HuH-7.5 (cell line): ENCODE data around the gene COL9A3.

Experiments used
- DNase-seq: peaks from one replicate; pipeline ENCODE4 v3.0.0; 2011; ENCODE audit warnings: low spot score

Gene COL9A3

GRCh38 chr20:62880147-62880934, 63.5 kb downstream of the COL9A3 start:
- DNase-seq, result no peak

GRCh38 chr20:62880935-62881661, 64.2 kb downstream of the COL9A3 start:
- DNase-seq, result no peak

- no peak for DNase-seq
These were observed 65.0 kb downstream of the COL9A3 start for GRCh38 chr20:62881662-62882395.

DNA sequence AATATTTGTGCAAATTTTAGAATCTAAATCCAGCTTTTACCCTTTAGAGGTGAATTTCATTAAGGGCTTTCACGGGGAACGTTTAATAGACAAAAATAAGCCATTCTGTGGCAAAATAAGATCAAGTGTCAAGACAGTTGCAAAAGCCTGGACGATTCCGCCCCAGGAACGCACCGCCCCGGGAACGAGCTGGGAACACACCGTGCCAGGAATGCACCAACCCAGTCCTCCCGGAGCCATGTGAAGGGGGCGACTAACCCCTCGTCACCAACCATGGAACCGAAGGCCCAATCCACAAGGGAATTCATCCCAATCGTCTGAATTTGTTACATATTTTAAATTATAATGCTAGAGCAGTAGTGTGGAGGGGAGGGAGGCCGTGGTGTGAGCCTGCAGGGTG, 65.6 kb downstream of the COL9A3 start:
- no peak for DNase-seq

DNA sequence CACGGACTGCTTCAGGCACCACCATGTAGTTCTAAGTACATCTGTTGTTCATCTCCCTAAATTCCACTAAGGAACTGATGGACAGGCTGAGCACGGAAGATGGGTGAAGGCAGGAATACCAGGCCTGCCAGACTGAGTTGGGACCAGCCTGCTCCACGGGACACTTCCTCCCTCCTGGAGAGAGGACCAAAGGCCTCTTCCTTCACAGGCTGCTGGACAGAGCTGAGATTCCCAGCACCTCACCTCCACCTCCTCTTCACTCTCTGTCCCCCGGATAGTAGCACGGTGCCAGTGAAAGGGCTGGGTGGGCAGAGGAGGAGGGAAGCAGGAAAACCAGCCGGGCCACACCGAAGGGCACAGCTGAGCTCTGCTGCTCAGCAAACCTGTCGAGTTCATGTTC, 67.7 kb downstream of the COL9A3 start:
- DNase-seq, result no peak

GRCh38 chr20:62885046-62885895, 68.4 kb downstream of the COL9A3 start:
- no peak for DNase-seq

DNA sequence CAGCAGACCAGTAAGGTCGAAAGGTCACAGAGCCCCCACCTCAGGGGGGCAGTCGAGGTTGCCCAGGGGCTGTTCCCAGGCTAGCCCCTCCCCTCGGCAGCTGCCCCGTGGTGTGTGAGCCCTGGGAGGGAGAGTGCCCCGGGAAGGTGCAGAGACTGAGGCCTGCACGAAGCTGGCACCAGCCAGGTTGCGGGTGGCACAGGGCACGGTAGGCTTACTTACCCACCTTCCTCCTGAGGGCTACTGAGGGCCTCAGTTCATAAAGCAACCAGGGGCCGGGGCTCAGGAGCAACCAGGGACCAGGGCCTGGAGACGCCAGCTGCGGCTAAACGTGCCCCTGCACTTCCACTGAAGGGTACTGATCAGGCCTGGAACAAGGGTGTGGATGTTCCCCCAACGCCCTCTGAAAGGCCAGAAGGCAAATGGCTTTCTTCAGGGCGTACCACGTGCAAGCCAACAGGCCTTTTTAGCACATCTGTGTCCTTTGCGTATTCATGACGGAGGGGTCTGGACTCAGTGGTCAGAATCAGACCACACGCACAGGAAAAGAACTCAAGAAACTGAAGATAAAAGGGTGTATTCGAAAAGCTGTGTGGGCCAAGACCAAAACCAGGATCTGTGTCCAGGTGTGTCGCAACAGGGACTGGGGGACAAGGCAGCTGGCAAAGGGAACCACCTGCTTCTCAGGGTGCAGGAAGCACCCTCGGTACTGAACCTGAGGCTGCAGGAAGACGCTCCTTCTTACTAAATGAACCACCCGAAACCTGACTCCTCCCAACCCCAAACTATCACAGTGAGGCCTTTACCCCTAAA, 69.3 kb downstream of the COL9A3 start:
- no peak for DNase-seq

DNA sequence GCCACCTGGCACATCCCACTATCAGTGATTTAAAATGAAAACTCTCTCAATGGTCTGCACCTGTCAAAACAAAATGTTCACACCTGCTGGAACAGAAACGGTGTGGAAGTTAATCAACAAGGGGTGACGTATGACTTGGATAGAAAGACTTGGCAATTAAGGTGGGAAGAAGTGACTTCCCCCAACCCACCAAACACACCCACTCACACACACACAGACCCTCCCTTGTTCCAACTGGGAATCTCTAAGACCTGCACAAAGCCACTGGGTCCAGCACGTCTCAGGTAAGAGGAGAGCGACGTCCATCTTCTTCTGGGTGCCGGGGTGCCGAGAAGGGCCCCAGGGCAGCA, 69.8 kb downstream of the COL9A3 start:
- no peak for DNase-seq

GRCh38 chr20:62887152-62887859, 70.5 kb downstream of the COL9A3 start:
- no peak for DNase-seq

- DNase-seq, result no peak
These were observed 71.0 kb downstream of the COL9A3 start for GRCh38 chr20:62887860-62888239.

DNA sequence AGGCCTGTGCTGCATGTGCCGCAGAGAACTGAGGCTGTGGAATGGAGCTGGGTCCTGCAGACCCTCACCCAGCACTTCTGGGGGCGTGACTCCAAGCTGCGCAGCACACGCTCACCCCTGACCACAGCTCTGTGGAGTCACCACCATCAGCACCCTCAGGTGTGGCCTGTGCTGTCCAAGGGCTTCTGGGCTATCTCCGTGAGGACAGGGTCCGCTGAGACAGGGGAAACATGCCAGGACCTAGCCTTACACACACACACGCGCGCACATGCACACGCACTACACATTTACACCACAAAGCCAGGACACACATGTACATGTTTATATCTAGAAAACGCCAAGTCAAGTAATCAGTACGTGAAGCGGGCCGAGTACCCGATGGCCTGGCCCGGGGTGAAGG, 71.6 kb downstream of the COL9A3 start:
- DNase-seq, result no peak

DNA sequence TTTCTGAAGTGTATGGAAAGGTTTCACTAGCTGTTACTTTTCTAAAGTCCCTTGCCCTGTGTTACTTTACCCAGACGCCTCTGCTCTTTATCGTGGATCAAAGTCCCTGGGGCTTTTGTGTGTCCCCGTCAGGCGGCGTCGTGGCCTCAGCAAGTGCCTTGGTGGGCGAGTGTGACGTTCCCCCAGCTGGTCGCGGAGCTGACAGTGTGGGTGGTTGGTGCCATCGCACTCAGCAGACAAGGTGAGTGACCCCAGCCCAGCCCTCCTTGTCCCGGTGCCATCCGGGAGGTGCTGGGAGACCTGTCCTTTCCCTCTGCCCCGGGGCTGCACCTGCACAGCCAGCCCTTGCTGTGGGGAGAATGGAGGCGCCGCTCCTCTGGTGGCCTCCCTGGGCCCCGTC, 72.1 kb downstream of the COL9A3 start:
- no peak for DNase-seq

DNA sequence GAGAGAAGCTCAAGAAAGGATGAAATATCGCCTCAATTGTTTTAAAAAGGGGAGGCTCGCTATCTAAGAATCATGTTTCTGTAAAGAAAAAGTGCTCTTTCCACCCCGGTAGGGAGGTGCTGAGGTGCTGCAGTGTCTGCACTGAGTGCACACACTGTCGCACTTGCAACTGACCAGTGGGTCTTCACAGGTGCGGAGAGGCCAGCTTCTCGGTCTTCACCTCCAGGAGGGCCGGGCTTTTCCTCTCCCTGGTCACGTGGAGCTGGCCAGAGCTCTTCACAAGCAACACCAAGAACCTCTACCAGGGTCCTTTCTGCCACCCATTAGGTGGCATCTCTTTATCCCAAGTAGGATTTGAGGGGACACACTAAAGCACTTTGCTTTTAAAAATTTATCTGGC, 72.6 kb downstream of the COL9A3 start:
- DNase-seq, result no peak

- no peak for DNase-seq
These were observed 73.0 kb downstream of the COL9A3 start for GRCh38 chr20:62889871-62890270.

DNA sequence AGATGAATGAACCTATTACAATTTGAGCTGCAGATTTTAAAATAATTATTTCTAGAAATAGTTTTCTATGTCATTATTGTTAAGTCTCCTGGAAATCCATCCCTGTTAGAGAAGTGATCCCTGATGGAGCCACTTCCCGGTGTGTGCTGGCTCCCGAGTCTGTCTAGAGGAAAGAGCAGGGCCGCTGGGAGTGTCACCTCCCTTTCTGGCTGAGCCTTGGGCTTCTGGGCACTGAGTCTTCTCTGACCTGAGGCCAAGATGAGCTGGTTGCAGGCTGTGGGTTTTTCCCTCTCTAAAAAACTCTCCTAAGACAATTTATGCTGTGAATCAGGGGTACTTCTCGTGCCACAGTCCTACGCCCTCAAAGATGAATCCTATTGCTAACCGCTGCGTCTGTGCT, 73.6 kb downstream of the COL9A3 start:
- DNase-seq, result no peak
